SU-DHL-6 (cell line): Measurements from ENCODE around the gene FAM124B.

Experiments
- H2AFZ ChIP-seq: fragments of 200-600 bp; sonication (generic); 2 replicates; pipeline ENCODE4 v1.6.1; 2014; ENCODE audit warnings: low read depth, mild to moderate bottlenecking, moderate library complexity, mixed read lengths, antibody characterized with exemption, low read length; ENCODE audit not compliant: severe bottlenecking
- H3F3A ChIP-seq: fragments of 200-600 bp; shearing (Covaris generic); 2 replicates; pipeline ENCODE4 v1.6.0; 2016; ENCODE audit warnings: antibody characterized with exemption, mild to moderate bottlenecking; ENCODE audit not compliant: insufficient read depth
- H3K27ac ChIP-seq: fragments of 200-600 bp; sonication (generic); 2 replicates; pipeline ENCODE4 v1.5.1; 2016; ENCODE audit warnings: low read depth, mild to moderate bottlenecking, low read length, moderate library complexity, mixed read lengths
- H3K27me3 ChIP-seq: fragments of 200-600 bp; sonication (generic), shearing (Covaris generic); 2 replicates; pipeline ENCODE4 v1.6.0; 2014; ENCODE audit warnings: mild to moderate bottlenecking, low read length
- H3K36me3 ChIP-seq: fragments of 200-600 bp; sonication (generic); 2 replicates; pipeline ENCODE4 v1.6.1; 2014; ENCODE audit warnings: mild to moderate bottlenecking, low read length, mixed read lengths
- H3K4me2 ChIP-seq: fragments of 300-600, 200-600 bp; shearing (Covaris generic), sonication (generic); 2 replicates; pipeline ENCODE4 v1.6.0; 2014; ENCODE audit warnings: low read length, low read depth, mild to moderate bottlenecking; ENCODE audit not compliant: poor library complexity, severe bottlenecking
- H3K4me3 ChIP-seq: fragments of 200-600 bp; sonication (generic); 2 replicates; pipeline ENCODE4 v1.5.1; 2014; ENCODE audit warnings: antibody characterized with exemption, low read length, mild to moderate bottlenecking, mixed read lengths; ENCODE audit not compliant: insufficient read depth, poor library complexity, severe bottlenecking
- H3K79me2 ChIP-seq: fragments of 200-600 bp; sonication (generic); 2 replicates; pipeline ENCODE4 v1.6.1; 2014; ENCODE audit warnings: mild to moderate bottlenecking, low read length, moderate library complexity; ENCODE audit not compliant: insufficient read depth
- H3K9ac ChIP-seq: fragments of 200-600 bp; sonication (generic); 2 replicates; pipeline ENCODE4 v1.7.0; 2014; ENCODE audit warnings: mild to moderate bottlenecking, low read length
- H3K9me2 ChIP-seq: fragments of 200-600 bp; sonication (generic); replicated peaks from 2 replicates; pipeline ENCODE4 v1.6.1; 2014; ENCODE audit warnings: low read length; ENCODE audit not compliant: insufficient read depth
- H3K9me3 ChIP-seq: fragments of 200-600 bp; sonication (generic); 2 replicates; pipeline ENCODE4 v1.6.1; 2014; ENCODE audit warnings: low read length, mixed read lengths; ENCODE audit not compliant: insufficient read depth
- H4K20me1 ChIP-seq: fragments of 200-600 bp; sonication (generic); 2 replicates; pipeline ENCODE4 v1.6.1; 2014; ENCODE audit warnings: low read depth, mild to moderate bottlenecking, antibody characterized with exemption, low read length, moderate library complexity, mixed read lengths
- EZH2phosphoT487 ChIP-seq: fragments of 200-600 bp; sonication (generic), shearing (Covaris generic); conservative IDR thresholded peaks from 2 replicates; pipeline ENCODE4 v1.6.1; 2018; ENCODE audit warnings: mild to moderate bottlenecking, antibody characterized with exemption, low read length, moderate library complexity, mixed read lengths
- TF ChIP-seq, protein P1 (sequence below): fragments of 200-600 bp; sonication (generic); IDR thresholded peaks from one replicate; pipeline ENCODE4 v1.5.1; 2017; ENCODE audit warnings: antibody characterized with exemption, mild to moderate bottlenecking, low read length, moderate library complexity; ENCODE audit not compliant: insufficient read depth, poor library complexity, severe bottlenecking

FAM124B gene

DNA sequence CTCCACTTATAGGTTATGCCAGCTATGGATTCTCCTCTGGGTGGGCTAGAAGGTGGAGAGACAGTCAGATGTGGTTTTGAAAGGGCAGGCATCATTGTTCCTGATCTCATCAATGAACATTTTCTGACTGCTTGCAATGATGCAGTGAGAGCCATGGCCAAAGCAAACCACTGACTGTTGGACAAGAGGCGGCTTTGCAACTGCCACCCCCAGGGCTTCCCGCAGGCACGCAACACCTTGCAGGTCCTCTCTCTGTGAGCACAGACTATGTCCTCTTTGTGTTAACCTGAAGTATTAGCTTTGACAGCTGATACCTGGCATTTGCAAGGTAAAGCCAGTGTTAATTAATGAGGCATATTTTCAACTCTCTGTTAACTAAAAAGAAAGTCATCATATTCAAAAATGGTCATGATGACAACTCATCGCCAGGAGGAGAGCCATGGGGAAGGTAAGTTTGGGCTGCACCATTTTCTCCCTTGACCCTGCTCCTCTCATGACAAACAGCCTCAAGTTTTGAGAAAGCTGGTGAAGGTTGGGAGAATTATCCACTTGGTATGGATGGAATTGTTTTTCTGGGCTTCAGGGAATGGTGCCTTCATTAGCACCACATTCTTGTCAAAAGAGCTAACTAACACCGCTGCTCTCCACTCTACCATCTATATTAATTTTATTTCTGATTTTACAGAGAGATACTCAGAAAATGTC is 14.9 kb upstream of the FAM124B start:
- no peaks in the 10 kb centered on the region for H3K36me3 ChIP-seq
- H3K27ac ChIP-seq: no peak overlapping the region
- no peaks in the 10 kb centered on the region for H3F3A ChIP-seq
- H2AFZ ChIP-seq: no peak overlapping the region
- no peaks in the 10 kb centered on the region for H3K27me3 ChIP-seq
- H3K9me3 ChIP-seq: no peaks in the 10 kb centered on the region; the same call in 1 of the 2 replicates
- no peaks in the 10 kb centered on the region for H4K20me1 ChIP-seq
- no peak for TF ChIP-seq EZH2phosphoT487
- TF ChIP-seq, protein P1, sequence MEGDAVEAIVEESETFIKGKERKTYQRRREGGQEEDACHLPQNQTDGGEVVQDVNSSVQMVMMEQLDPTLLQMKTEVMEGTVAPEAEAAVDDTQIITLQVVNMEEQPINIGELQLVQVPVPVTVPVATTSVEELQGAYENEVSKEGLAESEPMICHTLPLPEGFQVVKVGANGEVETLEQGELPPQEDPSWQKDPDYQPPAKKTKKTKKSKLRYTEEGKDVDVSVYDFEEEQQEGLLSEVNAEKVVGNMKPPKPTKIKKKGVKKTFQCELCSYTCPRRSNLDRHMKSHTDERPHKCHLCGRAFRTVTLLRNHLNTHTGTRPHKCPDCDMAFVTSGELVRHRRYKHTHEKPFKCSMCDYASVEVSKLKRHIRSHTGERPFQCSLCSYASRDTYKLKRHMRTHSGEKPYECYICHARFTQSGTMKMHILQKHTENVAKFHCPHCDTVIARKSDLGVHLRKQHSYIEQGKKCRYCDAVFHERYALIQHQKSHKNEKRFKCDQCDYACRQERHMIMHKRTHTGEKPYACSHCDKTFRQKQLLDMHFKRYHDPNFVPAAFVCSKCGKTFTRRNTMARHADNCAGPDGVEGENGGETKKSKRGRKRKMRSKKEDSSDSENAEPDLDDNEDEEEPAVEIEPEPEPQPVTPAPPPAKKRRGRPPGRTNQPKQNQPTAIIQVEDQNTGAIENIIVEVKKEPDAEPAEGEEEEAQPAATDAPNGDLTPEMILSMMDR: no peak
- no peaks in the 10 kb centered on the region for H3K9me2 ChIP-seq
- H3K9ac ChIP-seq: no peak overlapping the region
- H3K4me2 ChIP-seq: no peak overlapping the region
- no peak overlapping the region for H3K4me3 ChIP-seq
- H3K79me2 ChIP-seq: no peaks in the 10 kb centered on the region

DNA sequence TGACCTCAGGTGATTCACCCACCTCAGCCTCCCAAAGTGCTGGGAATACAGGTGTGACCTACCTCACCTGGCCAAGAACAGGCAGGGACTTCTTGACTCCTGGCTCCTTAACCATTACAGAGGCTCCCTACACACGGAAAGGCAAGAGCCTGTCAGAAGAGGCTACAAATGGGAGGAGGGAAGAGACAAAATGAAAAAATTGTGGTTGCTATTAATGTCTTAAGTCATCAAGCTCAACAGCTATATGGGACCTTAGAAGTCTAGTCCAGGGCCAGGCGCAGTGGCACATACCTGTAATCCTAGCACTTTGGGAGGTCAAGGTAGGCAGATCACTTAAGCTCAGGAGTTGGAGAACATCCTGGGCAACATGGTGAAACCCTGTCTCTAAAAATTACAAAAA is 11.5 kb upstream of the FAM124B start:
- no peaks in the 10 kb centered on the region for H3K9me3 ChIP-seq
- H3K4me3 ChIP-seq: no peak overlapping the region

DNA sequence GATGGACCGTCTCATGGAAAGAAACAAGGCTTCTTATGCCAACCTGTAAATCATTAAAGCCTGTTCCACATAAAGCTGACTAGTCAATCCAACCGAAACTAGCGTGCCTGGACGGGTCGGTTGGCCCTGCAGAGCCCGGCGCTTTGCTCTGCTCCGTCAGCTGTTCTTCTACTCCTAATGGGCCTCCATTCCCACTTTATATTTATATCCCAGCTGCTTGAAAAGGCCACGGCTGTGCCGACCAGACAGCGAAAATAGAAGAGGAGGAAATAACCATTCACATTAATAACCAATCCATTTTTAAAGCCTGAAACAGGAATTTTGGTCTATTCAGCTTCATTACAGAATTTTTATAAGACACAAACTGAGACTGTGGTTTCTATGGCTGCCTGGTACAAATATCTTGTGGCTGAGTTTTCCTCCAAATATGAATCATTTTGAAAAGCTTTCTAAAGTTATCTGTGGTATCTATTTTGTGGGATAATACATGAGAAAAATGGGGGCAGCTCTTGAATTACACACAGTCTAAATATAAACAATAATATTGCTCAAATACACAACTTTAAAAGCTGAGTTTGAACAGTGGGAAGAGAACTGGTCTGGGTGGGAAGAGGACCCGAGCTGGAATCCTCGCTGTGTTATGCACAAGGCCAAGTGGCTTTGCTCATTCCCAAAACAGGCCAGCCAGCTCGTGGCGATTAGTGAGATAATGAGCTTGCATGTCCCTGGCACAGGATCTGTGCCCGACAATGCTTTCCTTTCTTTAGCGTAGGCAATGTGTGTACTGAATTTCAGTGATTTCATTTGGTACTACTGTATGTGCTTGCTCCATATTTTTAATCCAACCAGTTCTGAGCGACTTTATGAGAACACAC is 10.5 kb upstream of the FAM124B start:
- TF ChIP-seq, protein P1: no peak
- no peak for TF ChIP-seq EZH2phosphoT487
- no peak overlapping the region for H3K9ac ChIP-seq

More for the DNA sequence above, 11.5 kb upstream of the FAM124B start:
- H2AFZ ChIP-seq: no peak overlapping the region
- H3F3A ChIP-seq: no peaks in the 10 kb centered on the region
- H3K36me3 ChIP-seq: no peaks in the 10 kb centered on the region
- no peaks in the 10 kb centered on the region for H3K27me3 ChIP-seq
- H3K9me2 ChIP-seq: no peaks in the 10 kb centered on the region
- no peak overlapping the region for H3K9ac ChIP-seq
- no peak overlapping the region for H3K4me2 ChIP-seq
- no peak for TF ChIP-seq EZH2phosphoT487
- TF ChIP-seq, protein P1: no peak
- H3K79me2 ChIP-seq: no peaks in the 10 kb centered on the region
- no peaks in the 10 kb centered on the region for H4K20me1 ChIP-seq
- H3K27ac ChIP-seq: no peak overlapping the region

More for the DNA sequence above, 10.5 kb upstream of the FAM124B start:
- H3K27me3 ChIP-seq: no peaks in the 10 kb centered on the region
- H3K4me3 ChIP-seq: no peak overlapping the region
- no peaks in the 10 kb centered on the region for H3F3A ChIP-seq
- no peaks in the 10 kb centered on the region for H3K9me3 ChIP-seq
- no peaks in the 10 kb centered on the region for H3K36me3 ChIP-seq
- no peaks in the 10 kb centered on the region for H3K79me2 ChIP-seq
- H3K4me2 ChIP-seq: no peak overlapping the region
- no peak overlapping the region for H2AFZ ChIP-seq
- no peaks in the 10 kb centered on the region for H3K9me2 ChIP-seq
- no peak overlapping the region for H3K27ac ChIP-seq
- no peaks in the 10 kb centered on the region for H4K20me1 ChIP-seq
